Neuronal stem cell (in vitro differentiated cells): ENCODE measurements around the gene UBTF.
A peak's percentile ranks its signal among the peaks of the same experiment; 100 is the strongest.

Experiments
- DNase-seq: peaks from one replicate; pipeline ENCODE4 v3.0.0-alpha.2; 2013; ENCODE audit warnings: low spot score
- H2AFZ ChIP-seq: one replicate; pipeline ENCODE4 v1.6.1; 2013; ENCODE audit warnings: mild to moderate bottlenecking, low read length, inconsistent platforms
- H2AK5ac ChIP-seq: 2 replicates; pipeline ENCODE4 v1.6.1; 2013; ENCODE audit warnings: low read depth, mild to moderate bottlenecking, inconsistent platforms, low read length, moderate library complexity, mixed read lengths
- H2BK120ac ChIP-seq: 2 replicates; pipeline ENCODE4 v1.6.1; 2013; ENCODE audit warnings: low read depth, mild to moderate bottlenecking, inconsistent platforms, low read length, moderate library complexity, mixed read lengths
- H2BK12ac ChIP-seq: one replicate; pipeline ENCODE4 v1.6.1; 2013; ENCODE audit warnings: low read length, inconsistent platforms
- H2BK15ac ChIP-seq: 2 replicates; pipeline ENCODE4 v1.6.1; 2013; ENCODE audit warnings: mild to moderate bottlenecking, low read length, inconsistent platforms, mixed read lengths
- H2BK5ac ChIP-seq: one replicate; pipeline ENCODE4 v1.6.1; 2013; ENCODE audit warnings: inconsistent platforms, mild to moderate bottlenecking, low read length, moderate library complexity
- H3K14ac ChIP-seq: one replicate; pipeline ENCODE4 v1.6.1; 2013; ENCODE audit warnings: low read length, inconsistent platforms
- H3K18ac ChIP-seq: 2 replicates; pipeline ENCODE4 v1.6.1; 2013; ENCODE audit warnings: low read length, inconsistent platforms
- H3K23ac ChIP-seq: 2 replicates; pipeline ENCODE4 v1.6.1; 2013; ENCODE audit warnings: low read depth, mild to moderate bottlenecking, mixed read lengths, low read length, inconsistent platforms; ENCODE audit not compliant: poor library complexity
- H3K27ac ChIP-seq: replicated peaks from 3 replicates; pipeline ENCODE4 v1.5.1; 2013; ENCODE audit warnings: low read length, inconsistent platforms
- H3K27me3 ChIP-seq, 3 experiments: 2 replicates each; pipeline ENCODE4 v1.6.1; 2013; ENCODE audit warnings: low read length in 3 of 3, mild to moderate bottlenecking in 2 of 3, inconsistent platforms in 1 of 3, low read depth in 1 of 3, mixed read lengths in 1 of 3, moderate library complexity in 1 of 3; ENCODE audit not compliant: control insufficient read depth in 3 of 3, insufficient read depth in 3 of 3
- H3K36me3 ChIP-seq, 2 donors: replicated peaks in 1 of 2; 2 replicates each; pipeline ENCODE4 v1.6.1; 2013; ENCODE audit warnings: low read length in 2 of 2; ENCODE audit not compliant: control insufficient read depth in 2 of 2, insufficient read depth in 2 of 2
- H3K4ac ChIP-seq: 2 replicates; pipeline ENCODE4 v1.6.1; 2013; ENCODE audit warnings: inconsistent platforms, mild to moderate bottlenecking, low read length, moderate library complexity
- H3K4me1 ChIP-seq, 2 donors: 1 replicate in 1 of 2; 2 replicates in 1 of 2; pipeline ENCODE4 v1.6.1; 2013; ENCODE audit warnings: low read length in 2 of 2, low read depth in 1 of 2; ENCODE audit not compliant: control insufficient read depth in 2 of 2, insufficient read depth in 1 of 2
- H3K4me2 ChIP-seq: one replicate; pipeline ENCODE4 v1.6.1; 2013; ENCODE audit warnings: mild to moderate bottlenecking, low read length, inconsistent platforms; ENCODE audit not compliant: insufficient read depth, poor library complexity, severe bottlenecking
- H3K4me3 ChIP-seq, 2 donors: 2 replicates each; pipeline ENCODE4 v1.5.1; 2013; ENCODE audit warnings: low read length in 2 of 2, mild to moderate bottlenecking in 2 of 2, inconsistent platforms in 1 of 2, moderate library complexity in 1 of 2
- H3K79me1 ChIP-seq: one replicate; pipeline ENCODE4 v1.6.1; 2013; ENCODE audit warnings: low read depth, mild to moderate bottlenecking, inconsistent platforms, low read length, moderate library complexity
- H3K9ac ChIP-seq: one replicate; pipeline ENCODE4 v1.6.1; 2013; ENCODE audit warnings: mild to moderate bottlenecking, low read depth, low read length, inconsistent platforms; ENCODE audit not compliant: poor library complexity
- H3K9me3 ChIP-seq, 2 donors: replicated peaks in 1 of 2; 2 replicates each; pipeline versions ENCODE3 to v1.6.1; 2013; ENCODE audit warnings: low read length in 2 of 2, mild to moderate bottlenecking in 2 of 2, inconsistent platforms in 1 of 2, low read depth in 1 of 2, mixed read lengths in 1 of 2, moderate library complexity in 1 of 2; ENCODE audit not compliant: control insufficient read depth in 2 of 2, insufficient read depth in 1 of 2
- H4K8ac ChIP-seq: one replicate; pipeline ENCODE4 v1.6.1; 2013; ENCODE audit warnings: low read depth, mild to moderate bottlenecking, inconsistent platforms, low read length, moderate library complexity
- H4K91ac ChIP-seq: one replicate; pipeline ENCODE4 v1.6.1; 2013; ENCODE audit warnings: low read length, low read depth, mild to moderate bottlenecking, inconsistent platforms; ENCODE audit not compliant: poor library complexity
- WGBS, 2 donors: extraction: QIAGEN DNeasy Blood & Tissue Kit; methylation state at CpG; one replicate each; pipeline ENCODE4 v1.1.7; 2013; ENCODE audit warnings: missing lambda C conversion rate in 2 of 2, mixed read lengths in 1 of 2; ENCODE audit not compliant: insufficient read length in 2 of 2, insufficient replicate concordance in 1 of 2; ENCODE audit errors: extremely low coverage in 2 of 2; 5-methylcytosine and 5-hydroxymethylcytosine counted together

UBTF gene

DNA sequence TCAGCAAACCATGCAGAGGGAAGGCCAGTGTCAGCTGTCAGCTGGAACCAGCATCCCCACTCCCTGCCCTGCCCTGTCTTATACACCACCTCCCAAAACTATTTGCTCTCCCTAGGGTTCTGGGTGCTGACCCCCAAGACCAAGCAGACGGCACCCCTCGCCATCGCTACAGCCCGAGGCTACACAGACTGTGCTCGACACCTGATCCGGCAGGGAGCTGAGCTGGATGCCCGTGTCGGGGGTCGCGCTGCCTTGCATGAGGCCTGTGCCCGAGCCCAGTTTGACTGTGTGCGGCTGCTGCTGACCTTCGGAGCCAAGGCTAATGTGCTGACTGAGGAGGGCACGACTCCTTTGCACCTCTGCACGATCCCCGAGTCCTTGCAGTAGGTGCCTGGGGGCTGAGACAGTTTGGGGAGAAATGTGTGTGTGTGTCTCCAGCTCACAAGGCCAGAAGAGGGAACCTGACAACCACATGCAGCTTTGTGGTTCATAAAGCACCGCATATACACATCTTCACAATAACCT lies 47.5 kb downstream of the UBTF start:
- no peak overlapping the region for H2AFZ ChIP-seq
- H2BK5ac ChIP-seq: peak overlapping the region; percentile 10
- no peak overlapping the region for H2BK15ac ChIP-seq
- H2BK12ac ChIP-seq: no peak overlapping the region
- H3K14ac ChIP-seq: peak overlapping the region; percentile 91
- no peak overlapping the region for H3K27ac ChIP-seq
- H3K79me1 ChIP-seq: no peaks in the 10 kb centered on the region
- DNase-seq: no peak
- H3K4me1 ChIP-seq: peaks cover 9 to 13% of the 10 kb centered on the region in 2 donors
- no peak overlapping the region for H2AK5ac ChIP-seq
- peaks cover 8 to 23% of the 10 kb centered on the region in 2 donors for H3K36me3 ChIP-seq
- H3K27me3 ChIP-seq: no peaks in the 10 kb centered on the region
- H4K91ac ChIP-seq: no peak overlapping the region
- no peak overlapping the region for H3K4ac ChIP-seq
- no peak overlapping the region for H3K18ac ChIP-seq
- peak overlapping the region; percentile 27 for H3K23ac ChIP-seq
- H3K9ac ChIP-seq: peak overlapping the region; percentile 7
- no peak overlapping the region for H2BK120ac ChIP-seq
- H3K4me3 ChIP-seq: no peak overlapping the region
- H4K8ac ChIP-seq: no peak overlapping the region
- H3K9me3 ChIP-seq: no peaks in the 10 kb centered on the region
- no peak overlapping the region for H3K4me2 ChIP-seq
- no CpG with 5 or more reads among the region's 17 CpGs for WGBS, 2 donors

DNA sequence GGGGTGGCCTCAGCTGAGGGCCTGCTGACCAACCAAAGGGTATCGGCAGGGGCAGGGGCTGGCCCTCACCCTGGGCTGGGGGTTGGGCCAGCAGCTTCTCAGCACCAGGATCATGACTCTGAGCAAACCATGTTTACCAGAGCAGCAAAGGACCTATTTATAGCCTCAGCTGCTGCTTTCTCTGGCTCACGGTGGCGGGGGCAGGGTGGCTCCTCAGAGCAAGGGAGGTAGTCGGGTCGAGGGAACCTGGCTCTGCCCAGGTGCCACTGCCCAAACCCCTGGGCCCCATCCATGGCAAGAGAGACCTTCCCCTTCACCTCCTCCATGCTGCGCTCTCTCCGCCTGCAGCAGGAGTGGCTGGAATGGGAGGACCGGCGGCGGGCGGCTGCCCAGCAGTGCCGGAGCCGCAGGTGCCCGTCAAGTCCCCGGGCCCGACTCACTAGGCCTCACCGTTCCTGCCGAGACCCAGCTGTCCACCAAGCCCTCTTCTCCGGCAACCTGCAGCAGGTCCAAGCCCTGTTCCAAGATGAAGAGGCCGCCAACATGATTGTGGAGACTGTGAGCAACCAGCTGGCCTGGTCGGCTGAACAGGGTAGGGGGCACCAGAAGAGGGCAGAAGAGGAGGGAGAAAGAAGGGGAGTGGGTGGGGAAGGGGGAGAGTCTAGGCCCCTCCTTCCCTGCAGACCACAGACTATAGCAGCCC lies 48.8 kb downstream of the UBTF start, which contains the start of gene ASB16:
Gene ASB16, plus strand, starts transcription at position 206 of the 703 bp plus-strand sequence. Its CDS starts 86 bp downstream, at position 292.
- H2AFZ ChIP-seq: no peak within 1 kb of the TSS
- H2AK5ac ChIP-seq: peak within 1 kb of the TSS; percentile 3
- H3K36me3 ChIP-seq: peaks cover 5 to 9% of the 10 kb centered on the region in 2 donors
- H4K8ac ChIP-seq: no peak within 1 kb of the TSS
- no CpG with 5 or more reads among the region's 21 CpGs for WGBS, 2 donors
- no peak within 1 kb of the TSS for H3K14ac ChIP-seq
- DNase-seq: no peak
- peaks cover 9 to 13% of the 10 kb centered on the region in 2 donors for H3K4me1 ChIP-seq
- H2BK12ac ChIP-seq: peak within 1 kb of the TSS; percentile 59
- H3K9ac ChIP-seq: peak within 1 kb of the TSS; percentile 65
- H3K27ac ChIP-seq: peak within 1 kb of the TSS; percentile 15
- no peak within 1 kb of the TSS for H4K91ac ChIP-seq
- no peak within 1 kb of the TSS for H2BK120ac ChIP-seq
- H3K23ac ChIP-seq: no peak within 1 kb of the TSS
- H2BK15ac ChIP-seq: no peak within 1 kb of the TSS
- no peaks in the 10 kb centered on the region for H3K79me1 ChIP-seq
- H3K27me3 ChIP-seq: no peaks in the 10 kb centered on the region
- H3K4me2 ChIP-seq: no peak within 1 kb of the TSS
- H2BK5ac ChIP-seq: no peak within 1 kb of the TSS
- no peaks in the 10 kb centered on the region for H3K9me3 ChIP-seq
- peak within 1 kb of the TSS in 1 of 2 donors; percentile 16 for H3K4me3 ChIP-seq
- H3K4ac ChIP-seq: no peak within 1 kb of the TSS
- peak within 1 kb of the TSS; percentile 24 for H3K18ac ChIP-seq

DNA sequence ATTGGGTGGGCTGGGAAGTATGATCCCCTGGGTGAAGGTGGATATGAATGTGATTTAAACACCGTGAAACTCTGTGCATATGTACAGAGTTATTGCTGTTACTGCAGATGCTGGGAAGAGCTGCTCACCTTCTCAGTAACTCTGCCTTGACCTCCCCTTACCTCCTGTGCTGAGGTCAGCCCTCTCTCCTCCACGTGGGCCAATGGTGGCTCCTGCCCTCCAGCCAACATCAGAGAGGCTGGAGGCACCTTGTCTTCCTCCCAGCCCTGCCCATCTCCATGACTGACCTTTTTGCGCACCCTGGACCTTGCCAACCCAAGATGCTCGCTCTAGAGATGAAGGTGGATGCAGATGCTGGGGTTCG lies 49.4 kb downstream of the UBTF start:
- Histone ChIP-seq H3K14ac (no peak overlapping the region), H2AFZ (no peak overlapping the region), H2BK5ac (no peak overlapping the region), H3K79me1 (no peaks in the 10 kb centered on the region), H2BK120ac (no peak overlapping the region), H3K9me3 (no peaks in the 10 kb centered on the region), H2BK15ac (no peak overlapping the region), H3K27ac (peak overlapping the region; percentile 15), H3K18ac (no peak overlapping the region), H3K23ac (no peak overlapping the region), H3K4ac (no peak overlapping the region), H4K8ac (no peak overlapping the region), H3K4me3 (peak overlapping the region in 1 of 2 donors; percentile 16), H3K27me3 (no peaks in the 10 kb centered on the region), H2AK5ac (peak overlapping the region; percentile 3), H3K9ac (peak overlapping the region; percentile 65), H3K36me3 (peaks cover 5% of the 10 kb centered on the region in 2 donors), H2BK12ac (peak overlapping the region; percentile 59), H4K91ac (no peak overlapping the region), H3K4me2 (no peak overlapping the region), H3K4me1 (peaks cover 9 to 13% of the 10 kb centered on the region in 2 donors)
- DNase-seq: no peak
- WGBS, 2 donors: no CpG with 5 or more reads among the region's 5 CpGs

DNA sequence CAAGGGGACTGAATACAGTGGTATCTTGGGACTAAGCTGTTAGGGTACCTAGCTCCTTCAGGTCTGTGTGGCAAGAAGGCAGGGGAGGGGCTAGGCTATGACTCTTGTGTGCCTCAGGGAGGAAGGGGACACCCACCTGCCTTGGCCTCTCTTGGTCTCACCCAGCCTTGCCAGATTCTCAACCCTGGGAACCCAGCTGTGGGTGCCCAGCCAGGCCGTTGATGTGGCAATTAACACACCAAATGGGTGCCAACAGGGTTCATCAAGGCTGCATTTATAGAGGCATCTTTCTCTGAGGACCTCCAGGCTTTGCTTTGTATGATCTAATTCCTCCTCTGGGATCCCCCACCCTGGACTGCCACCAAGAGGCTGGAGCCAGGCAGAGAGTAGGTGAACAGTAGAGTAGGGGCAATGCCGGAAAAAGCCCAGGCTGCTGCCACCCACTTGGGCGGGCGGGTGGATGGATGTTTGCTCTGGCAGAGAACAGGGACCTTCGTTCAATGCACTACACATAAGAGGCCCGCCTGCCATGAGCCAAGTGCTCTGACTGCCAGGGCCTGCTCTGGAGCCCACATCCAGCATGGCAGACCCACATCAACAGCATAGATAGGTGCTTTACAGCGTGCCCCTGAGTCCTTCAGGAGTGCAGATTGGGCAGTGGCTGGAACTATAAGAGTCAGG lies 52.2 kb downstream of the UBTF start:
- Histone ChIP-seq H3K4me2 (no peak overlapping the region), H2BK5ac (no peak overlapping the region), H2BK15ac (no peak overlapping the region), H3K79me1 (no peaks in the 10 kb centered on the region), H3K4me1 (peaks cover 9 to 13% of the 10 kb centered on the region in 2 donors), H4K8ac (no peak overlapping the region), H3K36me3 (peaks cover 2 to 4% of the 10 kb centered on the region in 2 donors), H3K27ac (no peak overlapping the region), H2BK120ac (no peak overlapping the region), H2BK12ac (no peak overlapping the region), H2AK5ac (no peak overlapping the region), H3K4me3 (no peak overlapping the region), H3K27me3 (no peaks in the 10 kb centered on the region), H4K91ac (no peak overlapping the region), H3K4ac (no peak overlapping the region), H3K9ac (no peak overlapping the region), H3K18ac (no peak overlapping the region), H3K14ac (no peak overlapping the region), H2AFZ (no peak overlapping the region), H3K23ac (peak overlapping the region; percentile 8), H3K9me3 (no peaks in the 10 kb centered on the region)
- no peak for DNase-seq
- WGBS, 2 donors: no CpG with 5 or more reads among the region's 7 CpGs
